Endothelial cell of umbilical vein (primary cell): ENCODE data around the gene STARD13.

Experiments
- EZH2 ChIP-seq: IDR thresholded peaks from 2 replicates; pipeline ENCODE4 v1.6.1; 2012; ENCODE audit warnings: borderline replicate concordance, low read depth, mild to moderate bottlenecking, moderate library complexity, low read length, inconsistent platforms; ENCODE audit not compliant: severe bottlenecking
- JUN ChIP-seq: IDR thresholded peaks from 2 replicates; pipeline ENCODE4 v1.6.1; 2011; ENCODE audit warnings: borderline replicate concordance, low read depth; ENCODE audit not compliant: insufficient read length, insufficient read depth
- POLR2AphosphoS5 ChIP-seq: IDR thresholded peaks from 2 replicates; pipeline ENCODE4 v1.6.1; 2012; ENCODE audit warnings: low read depth, mild to moderate bottlenecking, control low read depth, low read length, moderate library complexity; ENCODE audit not compliant: insufficient read depth
- TF ChIP-seq, protein P1 (sequence below), 2 donors: IDR thresholded peaks; 1 replicate in 1 of 2; 2 replicates in 1 of 2; pipeline ENCODE4 v1.5.1; 2011; ENCODE audit warnings: low read length in 2 of 2, mild to moderate bottlenecking in 2 of 2, moderate library complexity in 2 of 2, control low read depth in 1 of 2, inconsistent platforms in 1 of 2, low read depth in 1 of 2; ENCODE audit not compliant: insufficient read depth in 1 of 2; ENCODE audit errors: extremely low read depth in 1 of 2
- TF ChIP-seq, protein P2 (sequence below): IDR thresholded peaks from 2 replicates; pipeline ENCODE4 v1.6.1; 2011; ENCODE audit not compliant: insufficient read depth, insufficient read length

DNA sequence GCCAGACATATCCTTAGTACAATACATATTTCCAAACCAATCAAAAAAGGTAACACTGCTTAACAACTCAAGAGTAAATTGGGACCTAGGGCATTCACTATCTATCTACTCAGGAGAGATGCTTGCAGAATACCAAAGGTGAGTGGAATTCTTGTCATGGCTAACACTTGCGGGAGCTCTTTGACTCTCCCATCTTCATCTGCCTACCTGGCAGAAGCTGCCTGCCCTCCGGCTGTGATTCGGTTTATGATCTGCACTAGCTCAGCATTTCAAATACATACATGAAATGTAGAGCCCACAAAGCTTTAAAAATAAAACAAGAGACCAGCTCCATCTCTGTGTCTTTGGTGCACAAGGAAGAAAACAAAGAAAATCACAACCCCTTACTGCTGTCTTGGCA lies 127.3 kb downstream of the STARD13 start:
- TF ChIP-seq, protein P1, sequence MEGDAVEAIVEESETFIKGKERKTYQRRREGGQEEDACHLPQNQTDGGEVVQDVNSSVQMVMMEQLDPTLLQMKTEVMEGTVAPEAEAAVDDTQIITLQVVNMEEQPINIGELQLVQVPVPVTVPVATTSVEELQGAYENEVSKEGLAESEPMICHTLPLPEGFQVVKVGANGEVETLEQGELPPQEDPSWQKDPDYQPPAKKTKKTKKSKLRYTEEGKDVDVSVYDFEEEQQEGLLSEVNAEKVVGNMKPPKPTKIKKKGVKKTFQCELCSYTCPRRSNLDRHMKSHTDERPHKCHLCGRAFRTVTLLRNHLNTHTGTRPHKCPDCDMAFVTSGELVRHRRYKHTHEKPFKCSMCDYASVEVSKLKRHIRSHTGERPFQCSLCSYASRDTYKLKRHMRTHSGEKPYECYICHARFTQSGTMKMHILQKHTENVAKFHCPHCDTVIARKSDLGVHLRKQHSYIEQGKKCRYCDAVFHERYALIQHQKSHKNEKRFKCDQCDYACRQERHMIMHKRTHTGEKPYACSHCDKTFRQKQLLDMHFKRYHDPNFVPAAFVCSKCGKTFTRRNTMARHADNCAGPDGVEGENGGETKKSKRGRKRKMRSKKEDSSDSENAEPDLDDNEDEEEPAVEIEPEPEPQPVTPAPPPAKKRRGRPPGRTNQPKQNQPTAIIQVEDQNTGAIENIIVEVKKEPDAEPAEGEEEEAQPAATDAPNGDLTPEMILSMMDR (IDR thresholded peaks at IDR 0.05; ENCODE audit: extremely low read depth in 1 of 2, insufficient read depth in 1 of 2, low read depth in 1 of 2, low read length in 2 of 2) = no peak
- TF ChIP-seq JUN (no peak), POLR2AphosphoS5 (no peak), EZH2 (no peak)
- TF ChIP-seq, protein P2, sequence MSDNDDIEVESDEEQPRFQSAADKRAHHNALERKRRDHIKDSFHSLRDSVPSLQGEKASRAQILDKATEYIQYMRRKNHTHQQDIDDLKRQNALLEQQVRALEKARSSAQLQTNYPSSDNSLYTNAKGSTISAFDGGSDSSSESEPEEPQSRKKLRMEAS = no peak
